Progenitor cell of endocrine pancreas (in vitro differentiated cells): ENCODE measurements around the gene ANP32A. TPM values are rescaled to one million over a fixed set of nuclear protein-coding genes. Genes with fewer than 3 reads are reported as not detected.

Experiments used
- DNase-seq: peaks from one replicate; pipeline ENCODE4 v3.0.0; 2021; ENCODE audit warnings: low spot score; ENCODE audit not compliant: unreplicated experiment
- H3K27ac Mint-ChIP-seq: 2 replicates; pipeline ENCODE4 v1.8.0; 2021; ENCODE audit warnings: mild to moderate bottlenecking, moderate library complexity, mixed read lengths
- H3K27me3 Mint-ChIP-seq: 2 replicates; pipeline ENCODE4 v1.8.0; 2021; ENCODE audit warnings: mixed read lengths
- H3K36me3 Mint-ChIP-seq: 2 replicates; pipeline ENCODE4 v1.8.0; 2022; ENCODE audit warnings: mixed read lengths; ENCODE audit not compliant: insufficient read depth
- H3K4me1 Mint-ChIP-seq: 2 replicates; pipeline ENCODE4 v1.8.0; 2021; ENCODE audit warnings: low read depth, mixed read lengths
- H3K4me3 Mint-ChIP-seq: 2 replicates; pipeline ENCODE4 v1.8.0; 2021; ENCODE audit warnings: low read depth, mild to moderate bottlenecking, moderate library complexity, mixed read lengths
- H3K9me3 Mint-ChIP-seq: 2 replicates; pipeline ENCODE4 v1.8.0; 2021; ENCODE audit warnings: low read depth, mixed read lengths
- microRNA-seq: library from miRNA; unstranded; fragments of <30 nt; microRNA quantifications from one replicate; pipeline ENCODE4 v1.1.0, GENCODE V29; 2020; ENCODE audit warnings: borderline number of aligned reads; ENCODE audit not compliant: unreplicated experiment
- total RNA-seq: library from RNA; stranded (reverse); gene quantifications from 2 replicates; pipeline ENCODE4 v1.2.1, GENCODE V29; 2021
- TF ChIP-seq, protein P1 (sequence below): fragments of 200-600 bp; sonication (generic); IDR thresholded peaks from one replicate; pipeline ENCODE4 v1.5.0; 2021; ENCODE audit warnings: antibody characterized with exemption, mild to moderate bottlenecking; ENCODE audit not compliant: unreplicated experiment

ANP32A gene
- total RNA-seq, 1 donor from 2014 or later: 279 TPM

DNA sequence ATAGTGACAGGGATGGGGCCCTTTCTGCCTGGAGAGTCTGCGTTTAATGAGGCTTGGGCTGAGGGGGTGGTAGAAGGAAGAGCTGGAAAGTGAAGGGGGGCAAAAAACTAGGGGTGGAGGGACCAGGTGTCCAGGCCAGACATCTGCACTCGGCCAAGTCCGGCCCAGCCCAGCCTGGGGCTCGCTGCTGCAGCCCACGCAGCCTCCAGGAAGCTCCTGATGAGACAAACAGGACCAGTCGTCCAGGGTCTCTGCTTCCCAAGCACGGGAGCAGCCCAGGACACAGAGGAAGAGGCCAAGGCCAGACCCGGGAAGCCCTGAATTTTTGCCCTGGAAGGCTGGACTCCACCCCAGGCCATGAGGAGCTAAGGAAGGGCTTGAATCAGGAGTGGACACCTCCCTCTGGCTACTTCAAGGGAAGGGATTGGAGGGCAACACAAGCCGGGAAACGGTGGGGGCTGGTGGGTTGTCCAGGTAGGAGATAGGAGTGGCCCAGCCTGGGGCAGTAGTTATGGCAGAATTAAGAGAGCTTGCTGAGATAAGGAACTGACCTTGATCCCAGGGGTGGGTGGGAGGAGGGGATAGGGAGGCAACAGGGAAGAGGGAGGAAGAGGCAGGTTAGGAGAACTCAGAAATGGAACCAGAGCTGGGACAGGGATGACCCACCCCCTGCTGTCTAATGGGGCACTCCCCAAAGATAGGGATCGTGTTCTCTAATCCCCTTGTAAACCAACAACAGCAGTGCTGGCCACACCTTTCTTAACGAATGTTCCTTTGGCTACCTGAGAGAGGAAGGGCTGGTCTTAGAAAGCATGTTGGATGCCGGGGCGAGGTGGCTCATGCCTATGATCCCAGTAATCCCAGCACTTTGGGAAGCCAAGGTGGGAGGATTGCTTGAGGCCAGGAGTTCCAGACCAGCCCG is 89.5 kb downstream of the ANP32A start:
- Mint-ChIP-seq H3K27ac (no peak overlapping the region), H3K27me3 (peaks cover 15% of the 10 kb centered on the region), H3K36me3 (no peaks in the 10 kb centered on the region), H3K4me1 (peaks cover 6% of the 10 kb centered on the region), H3K9me3 (no peaks in the 10 kb centered on the region), H3K4me3 (no peak overlapping the region)
- TF ChIP-seq, protein P1, sequence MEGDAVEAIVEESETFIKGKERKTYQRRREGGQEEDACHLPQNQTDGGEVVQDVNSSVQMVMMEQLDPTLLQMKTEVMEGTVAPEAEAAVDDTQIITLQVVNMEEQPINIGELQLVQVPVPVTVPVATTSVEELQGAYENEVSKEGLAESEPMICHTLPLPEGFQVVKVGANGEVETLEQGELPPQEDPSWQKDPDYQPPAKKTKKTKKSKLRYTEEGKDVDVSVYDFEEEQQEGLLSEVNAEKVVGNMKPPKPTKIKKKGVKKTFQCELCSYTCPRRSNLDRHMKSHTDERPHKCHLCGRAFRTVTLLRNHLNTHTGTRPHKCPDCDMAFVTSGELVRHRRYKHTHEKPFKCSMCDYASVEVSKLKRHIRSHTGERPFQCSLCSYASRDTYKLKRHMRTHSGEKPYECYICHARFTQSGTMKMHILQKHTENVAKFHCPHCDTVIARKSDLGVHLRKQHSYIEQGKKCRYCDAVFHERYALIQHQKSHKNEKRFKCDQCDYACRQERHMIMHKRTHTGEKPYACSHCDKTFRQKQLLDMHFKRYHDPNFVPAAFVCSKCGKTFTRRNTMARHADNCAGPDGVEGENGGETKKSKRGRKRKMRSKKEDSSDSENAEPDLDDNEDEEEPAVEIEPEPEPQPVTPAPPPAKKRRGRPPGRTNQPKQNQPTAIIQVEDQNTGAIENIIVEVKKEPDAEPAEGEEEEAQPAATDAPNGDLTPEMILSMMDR: no peak
- no peak for DNase-seq

DNA sequence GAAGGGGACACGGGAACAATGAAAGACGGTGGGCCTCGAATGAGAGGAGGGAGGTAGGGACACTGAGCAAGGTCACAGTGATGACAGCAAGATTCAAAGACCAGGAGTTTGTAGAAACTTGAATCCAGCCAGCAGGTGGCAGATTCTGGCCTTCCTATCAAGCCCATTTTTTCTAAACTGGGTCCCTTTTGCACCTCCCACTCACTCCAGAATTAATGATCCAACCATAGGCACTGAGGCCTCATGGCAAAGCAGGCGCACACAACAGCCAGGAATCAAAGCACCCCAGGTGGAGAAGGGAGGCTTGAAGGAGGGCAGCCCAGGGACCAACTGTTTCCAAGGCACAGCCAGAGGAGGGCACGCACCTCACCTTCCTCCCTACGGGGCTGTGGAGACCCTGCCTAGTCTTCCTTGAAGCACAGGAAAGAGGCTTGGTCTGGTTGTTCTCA is 90.2 kb downstream of the ANP32A start:
- H3K27ac Mint-ChIP-seq: no peak overlapping the region
- no peak for DNase-seq

GRCh38 chr15:68729789-68730411 is 90.8 kb downstream of the ANP32A start:
- H3K27me3 Mint-ChIP-seq: peaks cover 23% of the 10 kb centered on the region
- TF ChIP-seq, protein P1: no peak

More for the DNA sequence above, 90.2 kb downstream of the ANP32A start:
- Mint-ChIP-seq H3K4me3 (no peak overlapping the region), H3K4me1 (peaks cover 6% of the 10 kb centered on the region), H3K27me3 (peaks cover 21% of the 10 kb centered on the region), H3K36me3 (no peaks in the 10 kb centered on the region), H3K9me3 (no peaks in the 10 kb centered on the region)
- TF ChIP-seq, protein P1: peak; percentile 66

More at GRCh38 chr15:68729789-68730411, 90.8 kb downstream of the ANP32A start:
- no peaks in the 10 kb centered on the region for H3K9me3 Mint-ChIP-seq
- DNase-seq: no peak
- H3K4me3 Mint-ChIP-seq: no peak overlapping the region
- H3K36me3 Mint-ChIP-seq: no peaks in the 10 kb centered on the region
- peaks cover 6% of the 10 kb centered on the region for H3K4me1 Mint-ChIP-seq
- H3K27ac Mint-ChIP-seq: no peak overlapping the region

Small RNA genes lying within 50 kb of the gene (microRNA-seq; reads per million reads assigned to microRNA genes)
- not detected for gene MIR4312

Other genes with a start within 250 kb of the ANP32A start
- gene CORO2B, start 241.9 kb downstream of the ANP32A start, total RNA-seq: 1.5 and 2.0 TPM in 2 replicates
- gene SPESP1, start 109.6 kb upstream of the ANP32A start, total RNA-seq: not detected in 2 replicates
- not detected in 2 replicates for gene NOX5, start 193.8 kb upstream of the ANP32A start, total RNA-seq